Urinary bladder (tissue), 4 donors: ENCODE measurements around the gene ATP10A. TPM values are rescaled to one million over a fixed set of nuclear protein-coding genes. Genes with fewer than 3 reads are reported as not detected.

ENCODE experiments used
- DNase-seq: peaks from one replicate; pipeline ENCODE4 v3.0.0-alpha.2; 2015; ENCODE audit errors: extremely low spot score
- H3K27ac ChIP-seq: one replicate; pipeline ENCODE4 v1.5.1; 2013; ENCODE audit warnings: low read depth, mild to moderate bottlenecking, moderate library complexity
- H3K36me3 ChIP-seq: one replicate; pipeline ENCODE4 v1.6.1; 2013; ENCODE audit warnings: mild to moderate bottlenecking, moderate library complexity; ENCODE audit not compliant: insufficient read depth
- H3K4me1 ChIP-seq: one replicate; pipeline ENCODE4 v1.6.1; 2013; ENCODE audit warnings: mild to moderate bottlenecking, moderate library complexity; ENCODE audit not compliant: insufficient read depth
- H3K4me3 ChIP-seq: one replicate; pipeline ENCODE4 v1.5.1; 2013; ENCODE audit warnings: low read depth, low read length
- WGBS: extraction: QIAGEN DNeasy Blood & Tissue Kit; methylation state at CpG from one replicate; pipeline ENCODE4 v1.1.7; 2013; 5-methylcytosine and 5-hydroxymethylcytosine counted together
- polyA plus RNA-seq: library from polyadenylated mRNA; stranded (reverse); fragments of 200-250 nt; gene quantifications from one replicate; pipeline ENCODE4 v1.2.3, GENCODE V29; 2013
- total RNA-seq: library from RNA; depleted of rRNA; stranded (reverse); fragments of >200 nt; gene quantifications from one replicate; pipeline ENCODE4 v1.2.3, GENCODE V29; 2014
- donor health status: healthy with polysubstance abuse.
- donor health status: healthy.

Gene ATP10A
- total and polyA plus RNA-seq, 2 donors: 5.0 to 7.8 TPM

DNA sequence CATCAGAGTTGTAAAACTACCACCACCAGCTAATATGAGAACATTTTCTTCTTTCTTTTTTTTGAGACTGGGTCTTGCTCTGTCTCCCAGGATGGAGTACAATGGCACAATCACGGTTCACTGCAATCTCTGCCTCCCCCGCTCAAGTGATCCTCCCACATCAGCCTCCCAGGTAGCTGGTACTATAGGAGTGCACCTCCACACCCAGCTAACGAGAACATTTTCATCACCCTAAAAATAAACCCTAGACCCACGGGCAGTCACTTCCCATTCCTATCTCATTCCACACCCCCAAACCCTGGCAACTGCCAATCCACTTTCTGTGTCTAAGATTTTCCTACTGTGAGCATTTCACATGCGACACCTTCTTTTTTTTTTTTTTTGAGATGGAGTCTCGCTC is 130.9 kb downstream of the ATP10A start:
- Histone ChIP-seq H3K27ac (no peak overlapping the region), H3K36me3 (no peaks in the 10 kb centered on the region), H3K4me3 (no peak overlapping the region), H3K4me1 (no peaks in the 10 kb centered on the region)
- WGBS: 92% methylated on average over 6 of the region's 6 CpGs
- DNase-seq: no peak

DNA sequence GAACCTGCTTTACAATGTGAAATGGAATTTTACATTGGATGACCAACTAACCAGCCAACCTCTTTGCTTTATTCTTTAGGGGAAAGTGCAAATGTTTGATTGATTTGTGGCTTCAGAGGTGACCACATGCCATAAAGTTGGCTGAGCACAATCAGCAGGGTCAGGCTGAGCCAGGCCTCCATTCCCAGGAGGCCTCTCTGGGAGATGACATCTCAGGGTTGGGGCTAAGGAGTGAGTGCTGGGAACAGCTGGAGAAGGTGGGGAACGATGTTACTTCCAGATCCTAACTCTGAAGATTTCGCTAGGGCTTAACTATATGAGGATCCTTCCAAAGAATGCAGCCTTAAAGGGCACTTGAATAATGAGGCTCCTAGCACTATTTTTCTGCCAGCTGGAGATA is 131.7 kb downstream of the ATP10A start:
- no peak overlapping the region for H3K4me3 ChIP-seq
- no peaks in the 10 kb centered on the region for H3K36me3 ChIP-seq
- 66% methylated on average over 2 of the region's 2 CpGs for WGBS
- no peaks in the 10 kb centered on the region for H3K4me1 ChIP-seq
- no peak overlapping the region for H3K27ac ChIP-seq
- no peak for DNase-seq

- DNase-seq: no peak
- no peak overlapping the region for H3K4me3 ChIP-seq
- H3K36me3 ChIP-seq: no peaks in the 10 kb centered on the region
- H3K4me1 ChIP-seq: no peaks in the 10 kb centered on the region
- 86% methylated on average over 6 of the region's 6 CpGs for WGBS
- H3K27ac ChIP-seq: no peak overlapping the region
These were observed 132.2 kb downstream of the ATP10A start for GRCh38 chr15:25730918-25731317.

DNA sequence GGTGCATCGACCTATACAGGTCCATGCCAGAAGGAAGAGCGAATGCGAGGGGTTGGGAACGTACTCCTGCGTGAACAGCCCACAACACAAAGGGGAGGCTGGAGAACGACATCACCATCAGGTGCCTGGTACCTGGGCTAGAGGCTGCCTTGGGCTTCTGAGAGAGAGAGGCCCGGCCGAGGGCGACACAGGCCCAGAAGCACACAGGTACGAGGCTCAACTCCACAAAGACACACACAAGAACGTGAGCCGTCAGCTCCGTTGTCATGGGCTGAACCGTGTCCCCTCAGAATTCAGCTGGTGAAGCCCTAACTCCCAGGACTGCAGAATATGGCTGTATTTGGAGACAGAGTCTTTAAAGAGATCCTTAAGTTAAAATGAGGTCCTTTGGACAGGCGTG is 134.3 kb downstream of the ATP10A start:
- no peaks in the 10 kb centered on the region for H3K36me3 ChIP-seq
- H3K4me1 ChIP-seq: no peaks in the 10 kb centered on the region
- H3K4me3 ChIP-seq: no peak overlapping the region
- no peak for DNase-seq
- no peak overlapping the region for H3K27ac ChIP-seq
- WGBS: 90% methylated on average over 15 of the region's 15 CpGs

GRCh38 chr15:25727867-25728600 is 135.1 kb downstream of the ATP10A start:
- H3K4me3 ChIP-seq: no peak overlapping the region
- H3K36me3 ChIP-seq: no peaks in the 10 kb centered on the region
- 88% methylated on average over 18 of the region's 18 CpGs for WGBS
- H3K4me1 ChIP-seq: no peaks in the 10 kb centered on the region
- DNase-seq: no peak
- no peak overlapping the region for H3K27ac ChIP-seq

DNA sequence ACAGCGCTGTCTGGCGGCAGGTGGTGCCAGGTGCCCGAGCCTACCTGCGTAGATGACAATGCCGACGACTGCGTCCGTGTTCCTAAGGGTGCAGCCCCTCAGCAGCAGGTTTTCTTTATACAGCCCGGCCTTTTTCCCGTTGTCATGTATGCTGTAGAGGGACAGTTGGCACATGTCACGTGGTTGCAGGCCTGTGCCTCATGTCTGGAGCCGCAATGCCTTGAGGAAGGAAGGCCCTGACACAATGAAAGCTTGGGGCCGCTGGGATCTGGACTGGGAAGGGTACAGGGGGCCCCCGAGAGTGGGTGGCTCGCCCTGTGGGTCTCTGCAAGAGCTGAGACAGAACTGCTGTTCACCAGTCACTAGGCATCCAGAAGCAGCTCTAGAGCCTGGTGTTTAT is 136.0 kb downstream of the ATP10A start:
- H3K4me1 ChIP-seq: no peaks in the 10 kb centered on the region
- H3K36me3 ChIP-seq: no peaks in the 10 kb centered on the region
- H3K4me3 ChIP-seq: no peak overlapping the region
- no peak overlapping the region for H3K27ac ChIP-seq
- 93% methylated on average over 15 of the region's 15 CpGs for WGBS
- DNase-seq: no peak

GRCh38 chr15:25725758-25726157 is 137.4 kb downstream of the ATP10A start:
- Histone ChIP-seq H3K4me1 (no peaks in the 10 kb centered on the region), H3K36me3 (no peaks in the 10 kb centered on the region), H3K27ac (no peak overlapping the region), H3K4me3 (no peak overlapping the region)
- WGBS: 94% methylated on average over 14 of the region's 14 CpGs
- no peak for DNase-seq

- no peak overlapping the region for H3K27ac ChIP-seq
- no peaks in the 10 kb centered on the region for H3K4me1 ChIP-seq
- no peak for DNase-seq
- no peak overlapping the region for H3K4me3 ChIP-seq
- WGBS: 92% methylated on average over 7 of the region's 7 CpGs
- H3K36me3 ChIP-seq: no peaks in the 10 kb centered on the region
These were observed 138.2 kb downstream of the ATP10A start for GRCh38 chr15:25724899-25725298.

GRCh38 chr15:25721605-25721955 is 141.5 kb downstream of the ATP10A start:
- WGBS: 87% methylated on average over 8 of the region's 8 CpGs
- DNase-seq: no peak
- H3K27ac ChIP-seq: no peak overlapping the region
- H3K36me3 ChIP-seq: no peaks in the 10 kb centered on the region
- no peaks in the 10 kb centered on the region for H3K4me1 ChIP-seq
- H3K4me3 ChIP-seq: no peak overlapping the region

DNA sequence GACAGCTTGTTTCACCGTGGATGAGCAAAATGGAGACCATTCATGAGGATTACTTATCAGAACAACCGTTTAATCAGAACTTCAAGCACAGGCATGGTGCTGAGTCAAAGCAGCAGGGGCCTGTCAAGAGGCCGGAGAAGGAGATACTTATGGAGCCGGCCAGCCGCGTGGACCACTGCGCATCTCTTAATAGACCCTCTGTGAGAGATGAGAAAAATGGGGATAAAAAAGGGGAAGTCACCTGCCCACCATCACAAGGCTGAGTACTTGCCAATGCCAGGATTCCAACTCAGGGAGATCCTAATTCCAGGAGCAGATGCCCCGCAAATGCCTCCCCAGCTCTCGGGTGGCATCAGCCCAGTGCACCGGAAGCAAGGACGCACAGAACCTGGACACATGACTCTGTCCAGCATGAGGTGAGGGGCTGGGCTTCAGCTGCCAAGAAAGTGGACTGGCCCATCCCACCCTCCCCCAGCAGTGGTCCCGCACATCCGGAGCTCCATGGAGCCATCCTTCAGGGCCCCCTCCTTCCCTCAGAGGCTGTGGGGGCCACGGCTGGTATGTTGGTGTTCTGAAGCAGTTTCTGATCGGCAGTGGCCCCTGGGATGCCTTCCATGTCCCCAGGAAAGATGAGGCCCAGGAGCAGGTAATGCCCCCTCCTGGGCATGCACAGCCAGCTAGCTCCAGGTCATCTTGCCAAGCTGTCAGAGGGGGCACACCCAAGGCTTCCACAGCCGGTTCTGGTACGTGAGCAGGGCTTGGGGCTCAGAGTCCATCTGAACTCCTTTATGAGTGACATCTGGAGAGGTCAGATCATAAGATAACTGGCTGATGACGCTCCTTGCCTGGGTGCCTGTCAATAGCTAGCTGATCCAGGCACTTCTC is 143.8 kb downstream of the ATP10A start:
- WGBS: 84% methylated on average over 18 of the region's 18 CpGs
- Histone ChIP-seq H3K27ac (no peak overlapping the region), H3K4me1 (no peaks in the 10 kb centered on the region), H3K4me3 (no peak overlapping the region), H3K36me3 (no peaks in the 10 kb centered on the region)
- no peak for DNase-seq

GRCh38 chr15:25718597-25718996 is 144.5 kb downstream of the ATP10A start:
- no peak for DNase-seq
- no peak overlapping the region for H3K27ac ChIP-seq
- 95% methylated on average over 8 of the region's 8 CpGs for WGBS
- no peaks in the 10 kb centered on the region for H3K36me3 ChIP-seq
- H3K4me3 ChIP-seq: no peak overlapping the region
- H3K4me1 ChIP-seq: no peaks in the 10 kb centered on the region

DNA sequence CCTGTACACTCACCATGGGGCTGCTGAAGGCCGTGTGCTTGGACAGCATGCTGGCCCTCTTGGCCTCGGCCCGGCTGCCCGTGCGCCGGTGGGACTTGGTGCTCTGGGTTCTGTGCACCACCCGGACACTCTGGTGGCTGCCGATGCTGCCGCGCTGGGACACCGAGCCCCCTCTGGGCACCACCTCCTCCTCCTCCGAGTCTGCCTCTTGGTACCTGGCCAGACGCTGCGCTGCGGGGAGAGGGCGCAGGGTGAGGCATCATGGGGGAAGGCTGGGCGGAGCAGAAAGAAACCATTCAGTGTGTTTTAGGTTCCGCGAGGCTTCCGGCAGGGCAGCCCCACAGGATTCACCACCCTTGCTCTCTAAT is 145.0 kb downstream of the ATP10A start:
- Histone ChIP-seq H3K27ac (no peak overlapping the region), H3K36me3 (no peaks in the 10 kb centered on the region), H3K4me3 (no peak overlapping the region), H3K4me1 (no peaks in the 10 kb centered on the region)
- DNase-seq: no peak
- WGBS: 93% methylated on average over 20 of the region's 20 CpGs

DNA sequence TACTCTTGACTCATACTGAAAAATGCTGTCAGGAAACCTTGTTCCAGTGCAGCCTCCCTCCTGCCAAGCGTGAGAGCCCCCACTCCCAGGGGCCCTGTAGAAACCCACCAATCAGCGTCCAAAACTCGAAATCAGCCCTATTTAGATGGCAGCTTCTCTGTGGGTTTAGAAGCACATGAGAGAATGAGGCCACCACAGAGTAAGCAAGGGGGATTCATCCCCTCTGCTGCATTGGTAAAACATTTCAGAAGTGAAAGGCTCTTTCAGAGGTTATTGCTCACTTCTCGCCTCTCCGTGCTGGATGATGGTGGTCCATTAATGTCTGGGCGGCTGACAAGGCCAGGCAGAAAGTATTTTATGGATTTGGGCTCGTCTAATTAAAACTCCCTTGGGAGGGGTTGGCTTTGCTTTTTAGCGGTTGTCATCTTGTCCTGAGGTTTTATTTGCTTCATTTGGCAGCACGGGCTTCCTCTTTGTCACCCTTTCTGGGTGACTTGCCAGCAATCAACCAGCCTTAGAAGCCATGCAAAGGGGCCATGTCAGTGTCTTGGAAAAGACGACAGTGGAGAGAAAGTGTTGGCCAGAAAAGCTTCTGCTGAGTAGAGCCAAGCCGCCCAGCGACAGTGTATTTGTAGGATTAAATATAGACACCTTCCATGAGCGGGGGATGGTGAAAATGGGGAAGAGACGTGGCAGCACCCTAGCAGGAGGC is 145.5 kb downstream of the ATP10A start:
- Histone ChIP-seq H3K36me3 (no peaks in the 10 kb centered on the region), H3K4me1 (no peaks in the 10 kb centered on the region), H3K4me3 (no peak overlapping the region), H3K27ac (no peak overlapping the region)
- 64% methylated on average over 14 of the region's 14 CpGs for WGBS
- DNase-seq: no peak

GRCh38 chr15:25717127-25717456 is 146.0 kb downstream of the ATP10A start:
- no peaks in the 10 kb centered on the region for H3K4me1 ChIP-seq
- no peak for DNase-seq
- no peaks in the 10 kb centered on the region for H3K36me3 ChIP-seq
- no peak overlapping the region for H3K27ac ChIP-seq
- WGBS: 69% methylated on average over 3 of the region's 3 CpGs
- no peak overlapping the region for H3K4me3 ChIP-seq
